Mesenteric fat pad (tissue), 1 donor: ENCODE measurements around the gene GNPAT. TPM values are rescaled to one million over a fixed set of nuclear protein-coding genes. Genes with fewer than 3 reads are reported as not detected.

Source experiments
- DNase-seq: peaks from one replicate; pipeline ENCODE4 v3.0.0-alpha.2; 2020; ENCODE audit warnings: low spot score
- total RNA-seq: library from RNA; stranded (reverse); fragmentation: NEBNext Ultra II Directional; extraction: Animal tissue kit (Norgen Biotek cat#: 25700); gene quantifications from one replicate; pipeline ENCODE4 v1.2.1, GENCODE V29; 2021
- donor health status: DM: yes; HTN: yes; CAD: no.

Gene GNPAT
- total RNA-seq, 1 donor from 2014 or later, result 32.9 TPM

DNA sequence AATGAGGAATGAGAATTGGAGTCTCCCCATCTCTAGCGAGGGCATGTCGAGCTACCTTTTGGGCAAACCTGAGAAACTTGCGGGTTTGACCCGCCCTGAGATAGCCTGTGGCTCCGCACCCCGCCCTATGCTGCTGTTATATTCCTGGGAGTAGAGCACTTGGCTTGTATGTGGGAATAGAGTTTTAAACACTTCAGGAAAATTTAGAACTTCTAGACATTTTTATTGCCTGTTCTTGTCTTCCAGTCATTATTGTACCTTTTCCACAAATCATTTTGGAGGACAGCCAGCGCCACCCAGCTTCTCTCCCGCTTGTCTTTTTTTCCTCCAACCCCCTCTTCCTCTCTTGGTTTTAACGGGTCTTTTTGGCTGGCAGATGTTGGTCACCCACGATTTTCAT lies 738 bp downstream of the GNPAT start:
- no peak for DNase-seq

DNA sequence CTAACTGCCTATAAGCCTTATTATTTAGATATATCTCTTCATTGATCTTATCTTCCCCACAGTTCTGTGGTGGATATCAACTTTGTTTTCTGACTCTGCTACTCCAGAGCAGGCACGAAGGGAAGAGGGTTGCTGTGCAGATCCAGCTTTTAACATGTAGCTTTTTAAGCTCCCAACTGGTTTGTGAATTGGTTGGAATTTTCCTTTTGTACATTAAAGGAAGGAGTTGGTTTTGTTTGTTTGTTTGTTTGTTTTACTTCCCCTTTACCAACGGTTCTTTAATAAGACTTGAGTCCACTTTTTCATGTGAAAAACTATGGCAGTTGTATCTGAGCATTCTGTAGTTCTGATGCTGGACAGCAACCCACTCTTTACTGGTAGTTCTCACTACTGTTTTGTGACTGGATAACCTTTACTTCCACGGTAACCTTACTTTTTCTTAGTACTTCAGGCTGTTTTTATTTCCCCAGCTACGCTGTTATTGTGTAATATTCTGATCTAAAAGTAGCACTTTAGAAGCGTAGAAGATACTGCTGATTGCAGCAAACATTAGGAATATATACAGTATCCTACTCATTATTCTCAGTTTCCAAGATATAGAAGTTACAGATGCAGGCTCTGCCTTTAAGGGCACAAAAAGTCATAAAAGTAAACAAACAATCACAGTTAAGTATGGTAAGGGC lies 1.6 kb downstream of the GNPAT start:
- no peak for DNase-seq

DNA sequence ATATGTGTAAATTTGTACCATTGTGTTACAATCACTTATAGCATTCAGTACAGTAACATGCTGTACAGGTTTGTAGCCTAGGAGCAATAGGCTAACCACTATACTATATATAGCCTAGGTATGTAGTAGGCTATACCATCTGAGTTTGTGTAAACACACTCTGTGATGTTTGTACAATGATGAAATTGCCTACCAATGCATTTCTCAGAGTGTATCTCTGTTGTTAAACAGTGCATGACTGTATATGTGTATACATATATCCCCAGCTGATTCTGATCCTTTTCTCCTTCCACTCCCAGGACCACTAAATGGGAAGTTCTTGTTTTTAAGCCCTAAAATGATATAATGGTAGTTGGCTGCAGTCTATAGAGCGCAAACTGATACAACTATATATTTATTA lies 7.8 kb downstream of the GNPAT start:
- DNase-seq, result no peak

DNA sequence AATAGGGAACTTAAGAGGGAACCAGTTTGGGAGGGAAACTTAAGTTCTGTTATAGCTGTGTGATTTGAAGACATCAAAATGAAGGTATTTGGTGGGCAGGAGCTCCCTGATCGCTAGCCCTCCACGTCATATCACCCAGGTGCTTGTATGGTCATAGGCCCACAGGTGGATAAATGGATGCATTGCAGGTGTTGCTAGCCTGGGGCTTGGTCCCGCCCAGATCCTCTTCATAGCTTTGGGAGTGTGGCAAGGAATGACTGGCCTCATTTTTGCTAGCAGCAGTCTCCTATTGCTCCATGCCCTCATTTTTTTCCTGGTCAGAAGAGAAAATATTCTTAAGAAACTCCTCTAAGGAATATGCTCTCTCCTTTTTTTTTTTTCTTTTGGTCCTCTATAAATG lies 11.3 kb downstream of the GNPAT start:
- DNase-seq, result no peak

DNA sequence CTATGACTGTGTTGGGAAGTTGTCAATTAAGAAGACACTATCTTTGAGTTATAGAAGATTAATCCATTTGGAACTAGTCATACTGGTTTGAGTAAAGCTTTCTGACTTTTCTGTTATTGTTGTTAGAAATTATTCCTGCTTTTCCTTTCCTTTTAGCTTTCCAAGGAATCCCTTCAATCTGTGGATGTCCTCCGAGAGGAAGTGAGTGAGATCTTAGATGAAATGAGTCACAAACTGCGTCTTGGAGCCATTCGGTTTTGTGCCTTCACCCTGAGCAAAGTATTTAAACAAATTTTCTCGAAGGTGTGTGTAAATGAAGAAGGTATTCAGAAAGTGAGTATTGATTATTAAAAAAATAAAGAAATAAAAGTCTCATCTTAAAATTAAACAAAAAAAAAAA lies 19.3 kb downstream of the GNPAT start:
- DNase-seq, result no peak

DNA sequence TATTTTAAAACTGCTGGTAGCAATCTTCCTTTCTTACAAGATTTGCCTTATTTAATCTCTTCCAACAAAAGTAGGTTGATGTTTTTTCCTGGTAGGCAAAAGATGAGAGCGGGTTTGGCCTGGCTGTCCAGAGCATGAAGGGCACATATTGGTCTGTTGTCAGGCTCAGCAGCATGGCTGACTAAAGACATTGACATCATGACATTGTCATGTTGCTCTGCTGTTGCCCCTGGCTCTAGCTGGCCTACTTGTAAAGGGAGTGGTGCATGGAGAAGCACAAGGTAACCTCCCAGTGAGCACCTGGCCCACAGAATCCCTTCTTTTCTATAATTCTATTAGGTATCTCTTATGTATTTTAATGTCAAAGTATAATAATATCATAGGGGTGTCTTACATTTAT lies 23.6 kb downstream of the GNPAT start:
- DNase-seq, result no peak

DNA sequence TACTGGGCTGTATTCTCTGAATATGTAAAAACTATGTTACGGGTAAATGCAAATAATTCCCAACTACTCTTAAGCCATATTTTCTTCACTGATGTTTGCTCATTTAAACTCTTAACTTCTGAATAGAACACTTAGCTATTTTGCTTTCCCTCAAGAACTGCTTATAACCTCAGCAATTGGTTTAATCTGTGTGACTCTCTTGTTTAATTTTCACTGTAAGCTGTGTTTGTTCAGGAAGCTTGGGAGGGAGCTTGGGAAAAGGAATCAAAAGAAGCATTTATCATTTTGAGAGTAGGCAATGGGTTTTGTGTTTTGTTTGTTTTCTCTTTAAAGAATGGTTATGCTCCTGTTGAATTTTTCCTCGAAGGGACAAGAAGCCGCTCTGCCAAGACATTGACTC lies 24.4 kb downstream of the GNPAT start:
- DNase-seq, result no peak

DNA sequence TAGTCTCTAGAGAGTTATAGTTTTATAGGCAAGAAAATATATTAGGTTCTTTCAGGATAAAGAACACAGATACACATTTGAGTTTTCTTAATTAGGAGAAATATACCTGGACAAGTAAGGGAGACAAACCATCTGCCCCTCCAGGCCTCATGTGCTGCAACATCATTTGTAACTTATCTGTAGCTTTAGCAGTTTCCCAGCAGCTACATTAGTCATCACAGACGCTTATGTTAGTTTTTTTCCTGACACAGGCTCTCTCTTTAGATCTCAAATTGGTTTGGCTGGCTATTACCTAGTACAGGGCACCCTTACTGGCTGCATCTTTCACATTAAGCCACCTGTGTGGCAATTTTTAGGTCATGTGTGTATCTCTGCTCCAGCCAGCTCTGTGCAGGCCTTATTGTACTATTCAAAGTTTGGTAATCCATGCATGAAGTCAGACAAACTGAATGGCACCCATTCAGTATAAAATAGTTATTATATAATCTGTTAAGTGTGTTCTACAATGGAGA lies 25.9 kb downstream of the GNPAT start:
- DNase-seq, result no peak

DNA sequence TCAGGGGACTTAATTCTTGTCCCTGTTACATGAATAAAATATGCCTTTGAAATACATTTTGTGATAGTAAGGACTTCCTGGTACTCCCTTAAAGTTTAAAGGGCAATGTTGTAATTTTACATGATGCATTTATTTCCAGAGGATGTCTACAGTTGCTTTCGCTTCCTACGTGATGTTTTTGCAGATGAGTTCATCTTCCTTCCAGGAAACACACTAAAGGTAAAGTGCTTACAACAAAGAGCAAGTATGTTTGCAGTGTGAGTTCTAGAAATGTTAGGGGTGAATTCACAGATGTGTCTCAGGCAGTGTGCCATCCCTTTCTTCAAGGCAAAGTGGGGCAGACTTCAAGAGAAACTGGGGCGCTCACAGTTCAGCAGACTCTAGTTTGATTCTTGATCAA lies 31.2 kb downstream of the GNPAT start:
- DNase-seq, result no peak

DNA sequence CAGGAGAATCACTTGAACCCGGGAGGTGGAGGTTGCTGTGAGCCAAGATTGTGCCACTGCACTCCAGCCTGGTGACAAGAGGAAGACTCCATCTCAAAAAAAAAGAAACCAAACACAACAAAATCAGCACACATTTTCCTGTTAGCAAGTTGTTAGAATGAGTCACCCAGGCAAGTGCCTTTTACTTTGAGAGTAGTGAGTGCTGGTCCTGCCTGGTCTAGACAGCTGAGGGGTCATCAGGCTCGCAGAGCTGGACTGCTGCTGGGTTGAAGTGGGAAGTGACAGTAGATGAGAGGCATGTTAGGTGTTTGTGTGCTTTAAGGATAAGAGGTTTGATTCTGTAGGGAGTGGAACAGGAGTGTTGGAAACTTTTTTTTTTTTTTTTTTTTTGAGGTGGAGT lies 31.9 kb downstream of the GNPAT start:
- no peak for DNase-seq

DNA sequence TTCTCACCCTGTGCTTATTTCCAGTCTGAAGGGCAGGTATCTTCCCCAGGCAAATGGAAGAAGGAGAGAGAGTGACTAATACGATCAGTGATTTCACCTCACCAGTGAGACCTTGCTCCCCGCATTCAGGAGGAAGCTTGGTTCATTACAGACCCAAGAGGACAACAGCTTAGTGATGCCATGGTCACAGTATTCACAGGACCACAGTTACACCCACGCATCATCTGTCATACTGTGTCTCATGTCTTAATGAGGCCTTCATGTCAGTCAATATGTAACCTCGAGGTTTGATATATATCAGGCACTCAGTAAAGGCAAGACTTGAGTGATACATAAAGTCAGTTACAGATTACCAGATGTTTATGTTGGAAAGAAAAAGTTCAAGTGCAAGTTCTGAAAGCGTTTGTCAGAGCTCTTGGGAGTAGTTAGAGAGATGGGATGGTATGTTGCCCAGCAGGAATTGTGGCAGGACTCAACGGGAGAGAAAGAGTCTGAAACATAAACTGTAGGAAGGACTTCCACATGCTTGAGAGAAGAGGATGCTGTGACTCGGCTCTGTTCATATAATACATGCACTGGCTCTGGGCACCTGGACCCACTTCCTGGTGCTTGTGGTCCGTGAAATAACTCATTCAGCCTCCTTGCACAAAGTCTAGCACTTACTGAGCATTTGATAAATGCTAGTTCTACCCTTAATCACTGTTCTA lies 33.3 kb downstream of the GNPAT start:
- DNase-seq, result no peak

DNA sequence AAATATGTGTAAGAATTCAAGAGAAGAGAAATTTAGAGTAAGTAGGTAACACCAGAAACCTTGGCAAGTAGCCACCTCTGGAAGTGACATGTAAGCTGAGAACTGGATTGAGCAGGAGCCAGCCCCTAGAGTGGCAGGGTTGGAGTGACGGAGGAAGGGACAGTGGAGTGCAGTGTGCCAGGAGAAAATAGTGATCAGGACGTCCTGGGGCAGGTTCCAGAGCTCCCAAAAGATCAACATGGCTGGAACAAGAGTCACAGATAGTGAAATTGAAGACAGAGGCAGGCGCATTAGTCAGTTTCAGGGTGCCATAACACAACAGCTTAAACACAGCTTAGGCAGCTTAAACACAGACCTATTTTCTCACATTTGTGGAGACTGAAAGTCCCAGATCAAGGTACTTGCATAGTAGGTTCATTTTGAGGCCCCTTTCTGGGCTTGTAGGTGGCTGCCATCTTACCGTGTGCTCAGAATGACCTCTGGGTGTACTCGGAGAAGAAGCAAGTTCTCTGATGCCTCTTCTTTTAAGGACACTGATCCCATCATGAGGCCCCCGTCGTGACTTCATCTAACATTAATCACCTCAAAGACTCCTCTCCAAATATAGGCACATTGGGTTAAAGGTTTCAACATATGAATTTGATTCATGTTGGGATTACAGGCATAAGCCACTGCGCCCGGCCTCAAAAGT lies 37.2 kb downstream of the GNPAT start:
- DNase-seq, result no peak

DNA sequence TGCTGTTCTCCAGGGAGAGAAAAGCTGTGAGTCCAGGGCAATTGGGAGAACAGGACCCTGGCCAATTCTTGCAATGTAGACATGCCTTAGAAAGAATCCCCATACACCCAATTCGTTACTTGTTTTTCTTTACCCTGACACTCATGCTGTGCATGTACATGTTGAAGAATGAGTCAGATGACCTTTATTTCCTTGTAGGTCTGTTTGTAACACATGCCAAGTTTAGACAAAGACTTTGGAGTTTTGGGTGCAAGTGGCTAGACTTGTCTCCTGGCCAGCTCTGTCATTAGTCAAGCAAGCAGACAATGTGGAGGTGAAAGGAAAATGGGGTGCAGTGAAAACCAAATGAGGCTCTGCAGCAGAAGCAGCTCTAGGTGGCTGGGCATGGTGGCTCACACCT lies 38.1 kb downstream of the GNPAT start:
- no peak for DNase-seq

DNA sequence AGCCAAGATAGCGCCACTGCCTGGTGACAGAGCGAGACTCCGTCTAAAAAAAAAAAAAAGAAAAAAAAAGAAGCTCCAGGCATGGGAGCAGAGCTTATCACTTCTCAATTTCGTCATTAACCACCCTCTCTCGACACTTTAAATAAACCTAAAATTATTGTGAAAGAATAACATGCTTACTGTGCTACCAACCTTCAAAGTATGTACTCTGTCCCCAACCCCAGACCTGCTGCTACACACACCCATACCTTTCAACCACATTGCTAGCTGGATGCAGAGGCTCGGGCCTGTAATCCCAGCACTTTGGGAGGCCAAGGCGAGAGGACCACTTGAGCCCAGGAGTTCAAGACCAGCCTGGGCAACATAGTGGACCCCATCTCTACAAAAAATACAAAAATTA lies 38.7 kb downstream of the GNPAT start:
- DNase-seq, result no peak

DNA sequence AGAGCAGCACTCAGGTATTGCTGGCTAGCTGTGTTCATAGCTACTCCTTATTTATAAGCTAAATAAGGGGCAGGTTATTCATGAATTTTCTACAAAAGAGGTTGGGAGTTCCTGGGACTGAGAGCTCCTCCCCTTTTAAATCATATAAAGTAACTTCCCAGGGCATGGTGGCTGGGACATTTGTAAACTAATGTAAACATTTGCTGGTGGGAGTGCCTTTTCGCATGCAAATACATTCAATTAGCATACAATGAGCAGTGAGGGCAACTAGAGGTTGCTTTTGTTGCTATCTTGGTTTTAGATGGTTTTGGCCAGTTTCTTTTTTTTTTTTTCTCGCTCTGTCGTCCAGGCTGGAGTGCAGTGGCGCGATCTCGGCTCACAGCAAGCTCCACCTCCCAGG lies 43.4 kb downstream of the GNPAT start:
- DNase-seq, result no peak

DNA sequence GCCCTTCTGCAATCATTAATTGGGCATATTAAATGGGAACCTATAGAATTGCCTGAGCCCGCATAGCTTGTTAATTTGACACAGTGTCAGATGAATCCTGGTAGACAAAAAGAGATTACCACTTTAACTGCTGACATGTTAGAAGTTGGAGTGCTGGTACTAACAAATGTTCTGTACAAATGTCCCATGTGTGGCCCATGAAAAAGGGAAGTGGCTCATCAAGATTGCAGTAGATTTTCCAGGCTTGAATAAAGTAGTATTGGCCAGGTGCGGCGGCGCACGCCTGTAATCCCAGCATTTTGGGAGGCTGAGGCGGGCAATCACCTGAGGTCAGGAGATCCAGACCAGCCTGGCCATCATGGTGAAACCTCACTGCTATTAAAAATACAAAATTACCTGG lies 45.6 kb downstream of the GNPAT start:
- DNase-seq, result no peak

DNA sequence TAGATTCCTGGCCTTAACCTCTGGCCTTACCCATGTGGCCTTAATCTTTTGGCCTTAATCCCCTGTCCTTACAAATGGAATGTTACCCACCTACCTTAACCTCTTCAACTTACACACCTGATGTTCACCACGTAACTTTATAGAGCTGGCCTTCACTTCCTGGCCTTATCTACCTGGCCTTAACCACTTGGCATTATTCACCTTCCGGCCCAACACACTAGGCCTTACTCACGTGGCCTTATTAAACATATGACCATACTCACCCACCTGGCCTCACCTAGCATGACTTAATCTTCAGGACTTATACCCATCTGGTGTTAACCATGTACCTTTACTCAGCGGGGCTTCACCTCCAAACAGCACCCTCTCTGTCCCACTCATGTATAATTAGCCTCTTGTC lies 54.9 kb downstream of the GNPAT start:
- DNase-seq, result no peak

DNA sequence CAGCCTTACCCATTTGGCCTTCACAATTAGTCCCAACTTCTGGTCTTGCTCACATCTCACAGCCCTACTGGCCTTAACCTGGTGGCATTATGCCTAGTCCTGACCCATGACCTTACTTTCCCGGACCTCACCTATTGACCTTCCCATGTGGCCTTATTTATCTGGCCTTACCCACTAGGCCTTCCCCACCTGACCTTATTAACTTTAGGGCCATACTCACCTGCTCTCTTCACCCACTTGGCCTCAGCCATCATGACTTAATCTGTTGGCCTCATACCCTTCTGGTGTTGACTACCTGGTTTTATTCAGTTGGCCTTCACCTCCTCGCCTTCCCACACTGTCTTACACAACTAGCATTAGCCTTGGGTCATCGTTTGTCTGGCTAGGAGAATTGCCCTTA lies 61.0 kb downstream of the GNPAT start:
- no peak for DNase-seq

DNA sequence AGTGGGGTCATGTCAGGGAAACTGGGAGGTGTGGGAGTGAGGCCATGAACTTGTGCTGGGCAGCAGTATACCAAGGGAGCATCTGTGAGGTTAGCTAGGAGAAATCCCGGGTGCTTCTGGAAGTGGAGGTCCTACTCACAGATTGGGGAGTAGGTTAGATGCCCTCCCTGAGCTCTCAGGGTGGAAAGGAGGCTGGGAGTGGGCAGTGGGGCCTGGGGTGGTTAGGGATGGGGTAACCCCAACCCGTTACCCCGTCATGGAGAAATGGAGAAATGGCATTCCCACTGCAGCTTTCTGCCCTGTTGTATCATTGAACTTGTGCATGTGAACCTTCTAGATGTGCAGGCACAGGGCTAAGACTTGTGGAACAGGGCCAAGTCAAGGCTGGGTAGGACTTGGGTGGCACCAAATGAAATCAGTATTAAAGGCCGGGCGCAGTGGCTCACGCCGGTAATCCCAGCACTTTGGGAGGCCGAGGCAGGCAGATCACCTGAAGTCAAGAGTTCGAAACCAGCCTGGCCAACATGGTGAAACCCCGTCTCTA lies 69.5 kb downstream of the GNPAT start:
- no peak for DNase-seq

DNA sequence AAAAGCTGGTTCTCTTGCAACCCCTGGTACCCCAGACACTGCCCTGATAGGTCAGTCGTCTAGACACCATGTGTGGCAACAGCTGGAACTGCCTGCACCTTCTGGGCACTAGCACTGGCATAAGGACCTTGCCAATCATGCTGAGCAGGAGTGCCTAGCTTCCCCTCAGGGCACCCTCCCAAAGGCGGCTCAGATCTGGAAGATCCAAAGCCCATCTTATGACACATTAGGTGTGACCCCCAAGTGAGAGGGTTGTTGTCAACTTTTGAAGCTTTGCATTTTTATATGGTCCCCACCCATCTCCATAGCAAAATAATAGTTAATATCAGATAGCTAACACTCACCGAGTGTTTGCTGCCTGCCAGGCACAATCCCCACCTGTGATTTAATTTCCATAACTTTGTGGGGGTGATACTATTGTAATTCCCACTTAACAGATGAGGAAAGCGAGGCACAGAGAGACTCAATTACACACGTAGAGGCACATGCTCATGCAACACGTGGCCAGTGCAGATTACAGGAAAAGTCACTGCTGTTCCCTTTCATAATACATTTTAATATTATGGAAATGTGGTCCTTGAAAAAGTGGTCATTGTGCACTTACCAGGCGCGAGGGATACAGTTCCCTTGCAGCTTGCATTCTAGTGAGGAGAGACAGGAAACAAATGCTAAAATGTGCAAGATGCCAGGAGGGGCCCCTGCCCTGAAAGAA lies 70.9 kb downstream of the GNPAT start:
- DNase-seq, result no peak

DNA sequence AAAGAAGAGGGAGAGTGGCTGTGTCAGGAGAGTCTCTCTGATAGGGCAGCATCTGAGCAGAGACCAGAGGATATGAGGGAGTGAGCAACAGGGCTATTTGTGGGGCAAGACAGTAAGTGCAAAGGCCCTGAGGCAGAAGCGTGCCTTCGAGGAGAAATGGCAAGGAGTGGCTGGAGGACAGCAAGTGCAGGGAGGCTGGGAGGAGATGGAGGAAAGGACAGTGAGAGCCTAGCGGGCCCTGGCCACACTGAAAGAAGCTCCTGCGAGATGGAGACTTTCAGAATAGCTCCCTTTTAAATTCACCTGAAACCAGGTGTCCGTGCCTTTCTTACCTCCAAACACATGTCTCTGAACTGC lies 71.4 kb downstream of the GNPAT start:
- no peak for DNase-seq

DNA sequence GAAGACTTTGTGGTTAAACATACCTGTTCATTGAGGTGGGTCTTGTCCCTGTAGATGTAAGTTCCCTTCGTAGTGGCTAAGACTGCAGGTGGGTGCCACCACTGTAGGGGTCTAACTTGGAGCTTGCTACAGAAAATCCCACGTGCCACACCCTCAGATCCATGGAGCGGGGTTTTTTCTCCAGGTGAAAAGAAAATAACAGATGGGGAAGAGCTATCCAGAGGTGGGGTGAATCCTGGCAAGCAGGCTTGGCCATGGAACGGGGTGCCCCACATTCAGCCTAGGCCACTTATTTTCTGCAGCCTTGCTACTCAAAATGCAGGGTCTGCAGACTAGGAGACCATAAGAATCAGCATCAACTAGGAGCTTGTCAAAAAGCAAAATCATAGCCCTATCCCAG lies 72.6 kb downstream of the GNPAT start:
- DNase-seq, result no peak
